HG02678 (cell line): ENCODE results near the gene BLOC1S1.

ENCODE experiments used
- ATAC-seq: cut with Tn5 transposase; IDR thresholded peaks from one replicate; pipeline ENCODE4 v1.9.1; 2021; ENCODE audit warnings: mild to moderate bottlenecking, moderate library complexity; ENCODE audit not compliant: unreplicated experiment

Gene BLOC1S1

GRCh38 chr12:55726971-55727370, 11.1 kb downstream of the BLOC1S1 start:
- ATAC-seq, result no peak

- no peak for ATAC-seq
These were observed 11.9 kb downstream of the BLOC1S1 start for GRCh38 chr12:55727643-55728185.

- no peak for ATAC-seq
These were observed 12.5 kb downstream of the BLOC1S1 start for GRCh38 chr12:55728186-55728938.

GRCh38 chr12:55728939-55729818, 13.3 kb downstream of the BLOC1S1 start, which contains the start of gene CD63:
Gene CD63 (minus strand): TSS chr12:55729009. CDS start chr12:55728341, 668 bp downstream.
- peak; percentile 62 for ATAC-seq

- peak; percentile 38 for ATAC-seq
These were observed 14.3 kb downstream of the BLOC1S1 start for GRCh38 chr12:55729819-55730818.

- no peak for ATAC-seq
These were observed 16.4 kb downstream of the BLOC1S1 start for GRCh38 chr12:55732288-55732687.

GRCh38 chr12:55733021-55733555, 17.2 kb downstream of the BLOC1S1 start:
- ATAC-seq, result no peak

- ATAC-seq, result no peak
These were observed 18.0 kb downstream of the BLOC1S1 start for GRCh38 chr12:55733858-55734257.

- no peak for ATAC-seq
These were observed 18.7 kb downstream of the BLOC1S1 start for GRCh38 chr12:55734595-55734994.

GRCh38 chr12:55736076-55736475, 20.2 kb downstream of the BLOC1S1 start:
- ATAC-seq, result no peak

GRCh38 chr12:55736780-55737580, 21.1 kb downstream of the BLOC1S1 start:
- ATAC-seq, result peak; percentile 36

- ATAC-seq, result no peak
These were observed 21.8 kb downstream of the BLOC1S1 start for GRCh38 chr12:55737581-55738122.

- ATAC-seq, result peak; percentile 86
These were observed 22.5 kb downstream of the BLOC1S1 start for GRCh38 chr12:55738123-55739024.

GRCh38 chr12:55739025-55739378, 23.2 kb downstream of the BLOC1S1 start:
- no peak for ATAC-seq

- ATAC-seq, result no peak
These were observed 26.3 kb downstream of the BLOC1S1 start for GRCh38 chr12:55741931-55742680.

- ATAC-seq, result peak; percentile 48
These were observed 27.0 kb downstream of the BLOC1S1 start, which contains the start of gene GDF11 for GRCh38 chr12:55742719-55743405. Gene GDF11 (plus strand): TSS chr12:55743122. CDS start chr12:55743317, 195 bp downstream.
